Neural crest cell (in vitro differentiated cells): ENCODE measurements around the gene CFAP61. TPM values are rescaled to one million over a fixed set of nuclear protein-coding genes. Genes with fewer than 3 reads are reported as not detected.

Experiments
- DNase-seq: peaks from one replicate; pipeline ENCODE4 v3.0.0; 2021; ENCODE audit warnings: low read depth, mixed read lengths, low spot score
- H3K27ac Mint-ChIP-seq: one replicate; pipeline ENCODE4 v1.8.0; 2021; ENCODE audit warnings: mild to moderate bottlenecking, mixed read lengths; ENCODE audit not compliant: unreplicated experiment
- H3K27me3 Mint-ChIP-seq: 2 replicates; pipeline ENCODE4 v1.8.0; 2021; ENCODE audit warnings: low read depth, mild to moderate bottlenecking, mixed read lengths
- H3K36me3 Mint-ChIP-seq: 2 replicates; pipeline ENCODE4 v1.8.0; 2021; ENCODE audit warnings: low read depth, mild to moderate bottlenecking, mixed read lengths
- H3K4me1 Mint-ChIP-seq: 2 replicates; pipeline ENCODE4 v1.8.0; 2021; ENCODE audit warnings: mixed read lengths
- H3K4me3 Mint-ChIP-seq: one replicate; pipeline ENCODE4 v1.8.0; 2021; ENCODE audit warnings: mild to moderate bottlenecking, mixed read lengths
- H3K9me3 Mint-ChIP-seq: 2 replicates; pipeline ENCODE4 v1.8.0; 2021; ENCODE audit warnings: mixed read lengths
- CTCF ChIP-seq: fragments of 200-600 bp; sonication (generic); conservative IDR thresholded peaks from 2 replicates; pipeline ENCODE4 v1.5.0; 2021; ENCODE audit warnings: antibody characterized with exemption, mild to moderate bottlenecking
- total RNA-seq: library from RNA; stranded (reverse); gene quantifications from 2 replicates; pipeline ENCODE4 v1.2.1, GENCODE V29; 2021

CFAP61 gene
- total RNA-seq, 1 donor from 2014 or later, result 1.9 TPM

- Mint-ChIP-seq H3K27ac (peak overlapping the region; percentile 67), H3K36me3 (no peaks in the 10 kb centered on the region), H3K4me3 (no peak overlapping the region), H3K9me3 (no peaks in the 10 kb centered on the region), H3K27me3 (no peaks in the 10 kb centered on the region), H3K4me1 (peaks cover 61% of the 10 kb centered on the region)
- no peak for TF ChIP-seq CTCF
- DNase-seq, result no peak
Observed at GRCh38 chr20:20209684-20210083, 157.4 kb downstream of the CFAP61 start.

- TF ChIP-seq CTCF, result no peak
- Mint-ChIP-seq H3K4me1 (peaks cover 61% of the 10 kb centered on the region), H3K36me3 (no peaks in the 10 kb centered on the region), H3K27ac (no peak overlapping the region), H3K27me3 (no peaks in the 10 kb centered on the region), H3K9me3 (no peaks in the 10 kb centered on the region), H3K4me3 (no peak overlapping the region)
- no peak for DNase-seq
Observed at GRCh38 chr20:20210327-20210726, 158.0 kb downstream of the CFAP61 start.

DNA sequence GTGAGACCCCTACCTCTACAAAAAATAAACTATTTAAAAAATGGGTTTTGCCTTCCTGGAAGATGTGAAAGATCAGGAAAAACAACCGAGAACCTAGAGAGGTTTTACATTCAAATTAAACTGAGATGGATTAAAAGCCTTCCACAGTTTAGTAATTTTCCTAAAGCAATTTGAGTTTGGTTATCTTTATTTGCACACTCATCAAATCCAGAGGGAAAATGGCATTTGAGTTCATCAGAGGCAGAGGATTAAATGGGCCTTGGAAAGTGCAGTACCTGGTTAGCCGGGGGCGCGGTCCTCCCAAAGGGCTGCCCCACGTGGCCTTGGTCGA lies 158.6 kb downstream of the CFAP61 start:
- DNase-seq, result no peak
- Mint-ChIP-seq H3K4me1 (peaks cover 62% of the 10 kb centered on the region), H3K27me3 (no peaks in the 10 kb centered on the region), H3K36me3 (no peaks in the 10 kb centered on the region), H3K27ac (no peak overlapping the region), H3K9me3 (no peaks in the 10 kb centered on the region), H3K4me3 (no peak overlapping the region)
- no peak for TF ChIP-seq CTCF

DNA sequence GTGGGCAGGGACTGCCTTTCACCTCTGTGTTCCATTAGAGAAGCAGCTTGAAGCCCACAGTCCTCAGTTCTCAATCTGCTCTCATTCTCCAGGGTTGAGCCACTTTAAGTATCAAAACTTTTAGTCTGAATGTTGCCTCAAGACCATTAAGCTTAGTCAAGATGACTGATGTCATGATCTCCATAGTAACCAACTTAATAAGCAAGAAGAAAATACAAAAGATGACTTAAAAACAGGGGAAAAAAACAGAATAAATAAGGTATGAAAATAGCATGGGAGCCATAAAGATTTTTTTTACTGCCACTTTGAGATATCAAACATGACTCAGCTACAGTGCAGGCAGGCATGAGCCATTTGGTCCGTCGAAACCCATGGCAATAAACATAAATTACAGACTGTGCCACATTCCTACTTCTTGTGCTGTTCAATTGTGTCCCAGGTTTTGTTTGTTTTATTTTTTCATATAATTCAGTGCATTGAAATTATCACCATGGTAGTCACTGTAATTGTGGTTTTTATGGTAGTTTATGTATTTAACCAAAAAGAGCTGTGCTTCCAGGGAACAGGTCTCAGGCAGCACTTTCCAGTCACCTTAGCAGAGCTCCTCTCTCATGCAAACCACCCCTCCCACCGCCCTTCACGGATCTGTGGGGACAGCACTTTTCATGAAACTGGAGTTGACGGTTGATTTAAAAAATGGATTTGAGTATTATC lies 159.1 kb downstream of the CFAP61 start:
- no peaks in the 10 kb centered on the region for H3K36me3 Mint-ChIP-seq
- H3K9me3 Mint-ChIP-seq, result no peaks in the 10 kb centered on the region
- no peaks in the 10 kb centered on the region for H3K27me3 Mint-ChIP-seq
- H3K4me3 Mint-ChIP-seq, result no peak overlapping the region
- no peak overlapping the region for H3K27ac Mint-ChIP-seq
- H3K4me1 Mint-ChIP-seq, result peaks cover 65% of the 10 kb centered on the region
- DNase-seq, result no peak
- TF ChIP-seq CTCF, result no peak

- H3K27ac Mint-ChIP-seq, result no peak overlapping the region
- H3K36me3 Mint-ChIP-seq, result no peaks in the 10 kb centered on the region
Observed at GRCh38 chr20:20211988-20212518, 159.7 kb downstream of the CFAP61 start.

More at GRCh38 chr20:20211988-20212518, 159.7 kb downstream of the CFAP61 start:
- H3K4me3 Mint-ChIP-seq, result peak overlapping the region; percentile 1
- TF ChIP-seq CTCF, result no peak
- H3K9me3 Mint-ChIP-seq, result no peaks in the 10 kb centered on the region
- no peak for DNase-seq
- H3K4me1 Mint-ChIP-seq, result peaks cover 67% of the 10 kb centered on the region
- H3K27me3 Mint-ChIP-seq, result no peaks in the 10 kb centered on the region
